ENCODE results near the gene THEMIS. TPM values are rescaled to one million over a fixed set of nuclear protein-coding genes. Genes with fewer than 3 reads are reported as not detected.

THEMIS gene
- total RNA-seq, 1 donor from 2014 or later, result 5.6 TPM

- intact Hi-C loops (cut with DNase I), result no loop called here
- Histone ChIP-seq H3K9me3 (no peaks in the 10 kb centered on the region), H3K36me3 (no peaks in the 10 kb centered on the region), H3K4me3 (no peak overlapping the region), H3K4me1 (no peaks in the 10 kb centered on the region), H3K27ac (no peak overlapping the region), H3K27me3 (no peaks in the 10 kb centered on the region)
- no peak for DNase-seq (ENCODE audit: extremely low spot score in 2 of 2)
- TF ChIP-seq, protein P1, sequence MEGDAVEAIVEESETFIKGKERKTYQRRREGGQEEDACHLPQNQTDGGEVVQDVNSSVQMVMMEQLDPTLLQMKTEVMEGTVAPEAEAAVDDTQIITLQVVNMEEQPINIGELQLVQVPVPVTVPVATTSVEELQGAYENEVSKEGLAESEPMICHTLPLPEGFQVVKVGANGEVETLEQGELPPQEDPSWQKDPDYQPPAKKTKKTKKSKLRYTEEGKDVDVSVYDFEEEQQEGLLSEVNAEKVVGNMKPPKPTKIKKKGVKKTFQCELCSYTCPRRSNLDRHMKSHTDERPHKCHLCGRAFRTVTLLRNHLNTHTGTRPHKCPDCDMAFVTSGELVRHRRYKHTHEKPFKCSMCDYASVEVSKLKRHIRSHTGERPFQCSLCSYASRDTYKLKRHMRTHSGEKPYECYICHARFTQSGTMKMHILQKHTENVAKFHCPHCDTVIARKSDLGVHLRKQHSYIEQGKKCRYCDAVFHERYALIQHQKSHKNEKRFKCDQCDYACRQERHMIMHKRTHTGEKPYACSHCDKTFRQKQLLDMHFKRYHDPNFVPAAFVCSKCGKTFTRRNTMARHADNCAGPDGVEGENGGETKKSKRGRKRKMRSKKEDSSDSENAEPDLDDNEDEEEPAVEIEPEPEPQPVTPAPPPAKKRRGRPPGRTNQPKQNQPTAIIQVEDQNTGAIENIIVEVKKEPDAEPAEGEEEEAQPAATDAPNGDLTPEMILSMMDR (IDR thresholded peaks at IDR 0.05), result no peak
- TF ChIP-seq POLR2AphosphoS5 (IDR thresholded peaks at IDR 0.05; ENCODE audit: insufficient read depth in 1 of 2, low read depth in 1 of 2) (no peak), POLR2A (IDR thresholded peaks at IDR 0.05) (no peak)
Measured at GRCh38 chr6:127776320-127776719, 124.5 kb downstream of the THEMIS start.

GRCh38 chr6:127775371-127775770 lies 125.5 kb downstream of the THEMIS start:
- DNase-seq (ENCODE audit: extremely low spot score in 2 of 2), result no peak
- intact Hi-C loops (cut with DNase I), result no loop called here

DNA sequence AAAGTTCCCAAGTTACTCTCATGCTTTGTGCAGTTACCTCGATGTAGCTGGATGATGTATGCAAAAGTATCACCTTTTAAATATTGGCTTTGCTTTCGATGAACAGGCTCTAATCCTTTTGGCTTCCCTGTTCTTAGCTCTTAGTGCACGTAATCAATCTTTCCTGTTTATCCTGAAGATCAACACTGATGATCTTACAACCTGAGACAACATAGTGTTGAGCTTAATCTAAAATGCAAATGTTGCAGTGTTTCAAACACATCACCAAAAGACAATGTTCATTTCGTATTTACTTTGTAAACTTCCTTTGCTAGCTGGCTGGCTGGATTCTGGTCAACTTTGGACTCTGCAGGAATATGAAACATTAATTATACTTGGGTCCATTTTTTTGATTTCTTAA lies 132.1 kb downstream of the THEMIS start:
- Histone ChIP-seq H3K9me3 (no peaks in the 10 kb centered on the region), H3K27ac (no peak overlapping the region), H3K27me3 (no peaks in the 10 kb centered on the region), H3K4me1 (no peaks in the 10 kb centered on the region), H3K4me3 (no peak overlapping the region), H3K36me3 (no peaks in the 10 kb centered on the region)
- no peak for DNase-seq (ENCODE audit: extremely low spot score in 2 of 2)
- intact Hi-C loops (cut with DNase I), result no loop called here
- TF ChIP-seq POLR2AphosphoS5 (IDR thresholded peaks at IDR 0.05; ENCODE audit: insufficient read depth in 1 of 2, low read depth in 1 of 2) (no peak), POLR2A (IDR thresholded peaks at IDR 0.05) (no peak)
- TF ChIP-seq, protein P1 (IDR thresholded peaks at IDR 0.05), result no peak

More at GRCh38 chr6:127775371-127775770, 125.5 kb downstream of the THEMIS start:
- no peak for TF ChIP-seq POLR2A (IDR thresholded peaks at IDR 0.05)
- no peak for TF ChIP-seq POLR2AphosphoS5 (IDR thresholded peaks at IDR 0.05; ENCODE audit: insufficient read depth in 1 of 2, low read depth in 1 of 2)
- TF ChIP-seq, protein P1 (IDR thresholded peaks at IDR 0.05), result no peak
- Histone ChIP-seq H3K27me3 (no peaks in the 10 kb centered on the region), H3K4me3 (no peak overlapping the region), H3K27ac (no peak overlapping the region), H3K9me3 (no peaks in the 10 kb centered on the region), H3K4me1 (no peaks in the 10 kb centered on the region), H3K36me3 (no peaks in the 10 kb centered on the region)

DNA sequence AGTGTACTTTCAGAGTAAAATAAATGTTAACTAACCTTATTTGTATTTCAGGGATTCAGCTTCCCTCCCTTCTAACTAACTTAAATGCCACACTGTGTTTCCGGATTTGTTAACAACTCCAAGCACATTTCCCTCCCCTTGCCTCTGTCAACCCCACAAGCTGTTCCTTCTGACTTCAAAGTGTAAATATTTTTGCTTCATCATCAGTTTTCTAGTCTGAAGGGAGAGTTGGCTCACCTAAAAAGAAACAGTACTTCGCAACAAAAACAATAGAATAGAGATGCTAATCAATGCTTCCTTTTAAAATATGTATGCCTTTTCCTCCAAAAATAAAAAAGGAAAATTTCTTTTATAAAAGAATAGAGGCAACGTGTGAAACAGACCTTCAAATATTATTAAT lies 132.6 kb downstream of the THEMIS start:
- H3K36me3 ChIP-seq, result no peaks in the 10 kb centered on the region
- no peaks in the 10 kb centered on the region for H3K4me1 ChIP-seq
- H3K9me3 ChIP-seq, result no peaks in the 10 kb centered on the region
- TF ChIP-seq POLR2AphosphoS5 (IDR thresholded peaks at IDR 0.05; ENCODE audit: insufficient read depth in 1 of 2, low read depth in 1 of 2), result no peak
- TF ChIP-seq POLR2A (IDR thresholded peaks at IDR 0.05), result no peak
- TF ChIP-seq, protein P1 (IDR thresholded peaks at IDR 0.05), result no peak
- H3K4me3 ChIP-seq, result no peak overlapping the region
- no peak for DNase-seq (ENCODE audit: extremely low spot score in 2 of 2)
- H3K27me3 ChIP-seq, result no peaks in the 10 kb centered on the region
- intact Hi-C loops (cut with DNase I), result no loop called here
- no peak overlapping the region for H3K27ac ChIP-seq

DNA sequence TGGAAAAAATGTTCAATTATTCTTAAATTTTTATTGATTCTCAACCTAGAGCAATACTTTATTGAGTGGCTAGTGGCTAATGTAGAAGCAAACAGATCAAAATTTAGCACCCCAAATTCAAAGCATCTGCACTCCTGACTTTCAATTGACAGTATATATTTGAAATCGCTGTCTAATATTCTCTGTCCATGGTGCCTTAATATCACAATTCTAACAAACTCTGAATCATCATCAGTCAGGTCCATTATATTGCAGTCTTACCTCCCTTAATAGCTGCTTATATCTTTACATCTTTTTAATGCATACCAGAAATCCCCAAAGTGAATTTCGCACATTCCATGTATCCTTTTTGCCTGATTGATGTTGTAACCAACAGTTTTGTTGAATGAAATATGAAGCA lies 134.9 kb downstream of the THEMIS start:
- Histone ChIP-seq H3K9me3 (no peaks in the 10 kb centered on the region), H3K4me3 (no peak overlapping the region), H3K27ac (no peak overlapping the region), H3K36me3 (no peaks in the 10 kb centered on the region), H3K27me3 (no peaks in the 10 kb centered on the region), H3K4me1 (no peaks in the 10 kb centered on the region)
- intact Hi-C loops (cut with DNase I), result no loop called here
- no peak for TF ChIP-seq POLR2AphosphoS5 (IDR thresholded peaks at IDR 0.05; ENCODE audit: insufficient read depth in 1 of 2, low read depth in 1 of 2)
- TF ChIP-seq, protein P1 (IDR thresholded peaks at IDR 0.05), result no peak
- no peak for TF ChIP-seq POLR2A (IDR thresholded peaks at IDR 0.05)
- DNase-seq (ENCODE audit: extremely low spot score in 2 of 2), result no peak
